Neural progenitor cell (in vitro differentiated cells): Measurements from ENCODE around the gene PREP.

Experiments used
- EZH2 ChIP-seq: fragments of 200-600 bp; sonication (generic); IDR thresholded peaks from 2 replicates; pipeline ENCODE4 v1.6.1; 2017; ENCODE audit warnings: antibody characterized with exemption, mild to moderate bottlenecking, moderate library complexity
- EZH2phosphoT487 ChIP-seq: fragments of 200-600 bp; sonication (generic); IDR thresholded peaks from 2 replicates; pipeline ENCODE4 v1.6.1; 2017; ENCODE audit warnings: antibody characterized with exemption
- TF ChIP-seq, protein P1 (sequence below): fragments of 200-600 bp; sonication (generic); IDR thresholded peaks from 2 replicates; pipeline ENCODE4 v1.5.1; 2017; ENCODE audit warnings: antibody characterized with exemption, mild to moderate bottlenecking

DNA sequence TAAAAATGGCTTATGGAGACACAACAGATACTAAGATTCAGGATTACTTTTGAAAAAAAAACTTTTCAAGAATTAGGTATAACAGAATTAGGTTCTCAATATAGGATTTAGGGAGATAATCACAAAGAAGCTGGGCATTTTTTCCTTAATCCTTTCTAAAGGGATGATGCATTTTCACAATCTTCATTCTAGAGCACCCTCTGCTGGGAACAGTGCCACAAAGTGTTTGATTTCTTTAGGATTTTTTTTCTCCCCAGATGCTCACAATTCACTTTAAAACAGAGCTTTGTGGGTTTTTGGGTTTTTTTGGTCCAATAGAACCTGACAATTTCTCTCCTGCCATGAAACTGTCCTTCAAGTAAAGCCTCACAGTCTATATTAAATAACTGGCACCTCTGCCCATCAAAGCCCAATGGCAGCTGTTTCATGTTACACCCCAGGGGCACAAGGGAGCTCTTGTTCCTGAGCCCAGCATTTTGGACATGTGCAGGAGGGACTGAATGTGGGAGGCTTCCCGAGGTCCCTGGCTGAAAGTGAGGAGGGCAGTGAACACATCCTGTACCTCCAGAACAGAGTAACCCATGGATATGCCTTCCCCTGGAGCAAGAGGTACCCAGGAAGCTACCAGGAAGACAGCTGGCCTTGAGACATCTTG, 39.7 kb downstream of the PREP start:
- TF ChIP-seq, protein P1, sequence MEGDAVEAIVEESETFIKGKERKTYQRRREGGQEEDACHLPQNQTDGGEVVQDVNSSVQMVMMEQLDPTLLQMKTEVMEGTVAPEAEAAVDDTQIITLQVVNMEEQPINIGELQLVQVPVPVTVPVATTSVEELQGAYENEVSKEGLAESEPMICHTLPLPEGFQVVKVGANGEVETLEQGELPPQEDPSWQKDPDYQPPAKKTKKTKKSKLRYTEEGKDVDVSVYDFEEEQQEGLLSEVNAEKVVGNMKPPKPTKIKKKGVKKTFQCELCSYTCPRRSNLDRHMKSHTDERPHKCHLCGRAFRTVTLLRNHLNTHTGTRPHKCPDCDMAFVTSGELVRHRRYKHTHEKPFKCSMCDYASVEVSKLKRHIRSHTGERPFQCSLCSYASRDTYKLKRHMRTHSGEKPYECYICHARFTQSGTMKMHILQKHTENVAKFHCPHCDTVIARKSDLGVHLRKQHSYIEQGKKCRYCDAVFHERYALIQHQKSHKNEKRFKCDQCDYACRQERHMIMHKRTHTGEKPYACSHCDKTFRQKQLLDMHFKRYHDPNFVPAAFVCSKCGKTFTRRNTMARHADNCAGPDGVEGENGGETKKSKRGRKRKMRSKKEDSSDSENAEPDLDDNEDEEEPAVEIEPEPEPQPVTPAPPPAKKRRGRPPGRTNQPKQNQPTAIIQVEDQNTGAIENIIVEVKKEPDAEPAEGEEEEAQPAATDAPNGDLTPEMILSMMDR = peak; percentile 67
- TF ChIP-seq EZH2 (no peak), EZH2phosphoT487 (no peak)
